DND-41 (cell line): ENCODE data around the gene PRRT4.

ENCODE experiments used
- ATAC-seq: fragments of 200-7000 bp; cut with Tn5 transposase; 3 replicates; pipeline ENCODE4 v1.9.1; 2021; ENCODE audit warnings: low read depth; ENCODE audit not compliant: insufficient read depth
- DNase-seq: peaks from one replicate; pipeline ENCODE4 v3.0.0-alpha.2; 2020
- H2AFZ ChIP-seq: 2 replicates; pipeline ENCODE4 v1.6.0; 2012; ENCODE audit warnings: low read depth, low read length
- H3K27ac ChIP-seq: 2 replicates; pipeline ENCODE4 v1.5.1; 2012; ENCODE audit warnings: low read length, inconsistent platforms
- H3K27me3 ChIP-seq: fragments of 200-600 bp; sonication (generic); 2 replicates; pipeline ENCODE4 v1.6.0; 2012; ENCODE audit warnings: low read length, mild to moderate bottlenecking, inconsistent platforms; ENCODE audit not compliant: insufficient read depth, poor library complexity
- H3K36me3 ChIP-seq: 2 replicates; pipeline ENCODE4 v1.5.1; 2012; ENCODE audit warnings: low read length, inconsistent platforms; ENCODE audit not compliant: insufficient read depth
- H3K4me1 ChIP-seq: 2 replicates; pipeline ENCODE4 v1.5.1; 2012; ENCODE audit warnings: mild to moderate bottlenecking, low read length; ENCODE audit not compliant: insufficient read depth
- H3K4me2 ChIP-seq: 2 replicates; pipeline ENCODE4 v1.6.0; 2012; ENCODE audit warnings: mild to moderate bottlenecking, moderate library complexity, low read length, inconsistent platforms; ENCODE audit not compliant: insufficient read depth
- H3K4me3 ChIP-seq, 2 experiments: fragments of 200-600 bp in 1 of 2; shearing (Covaris generic) in 1 of 2; 2 replicates each; pipeline ENCODE4 v1.5.1; 2012 to 2016; ENCODE audit warnings: inconsistent platforms in 2 of 2, low read length in 2 of 2, mild to moderate bottlenecking in 2 of 2, low read depth in 1 of 2, moderate library complexity in 1 of 2
- H3K79me2 ChIP-seq: 2 replicates; pipeline ENCODE4 v1.6.0; 2012; ENCODE audit warnings: low read length, inconsistent platforms; ENCODE audit not compliant: insufficient read depth
- H3K9ac ChIP-seq: 2 replicates; pipeline ENCODE4 v1.6.0; 2012; ENCODE audit warnings: low read depth, mild to moderate bottlenecking, inconsistent platforms, low read length, moderate library complexity
- H3K9me3 ChIP-seq: 2 replicates; pipeline ENCODE4 v1.5.1; 2012; ENCODE audit warnings: low read length, moderate library complexity, mild to moderate bottlenecking, inconsistent platforms; ENCODE audit not compliant: insufficient read depth, severe bottlenecking
- H4K20me1 ChIP-seq: 2 replicates; pipeline ENCODE4 v1.6.0; 2012; ENCODE audit warnings: low read length; ENCODE audit not compliant: insufficient read depth
- EZH2 ChIP-seq: IDR thresholded peaks from 3 replicates; pipeline ENCODE4 v1.6.1; 2012; ENCODE audit warnings: borderline replicate concordance, low read depth, mild to moderate bottlenecking, moderate library complexity, low read length, inconsistent platforms; ENCODE audit not compliant: severe bottlenecking
- TF ChIP-seq, protein P1 (sequence below): IDR thresholded peaks from 2 replicates; pipeline ENCODE4 v1.5.1; 2012; ENCODE audit warnings: borderline replicate concordance, low read length, moderate library complexity, mild to moderate bottlenecking; ENCODE audit not compliant: poor library complexity, severe bottlenecking; ENCODE audit errors: extremely low read depth

The PRRT4 gene

DNA sequence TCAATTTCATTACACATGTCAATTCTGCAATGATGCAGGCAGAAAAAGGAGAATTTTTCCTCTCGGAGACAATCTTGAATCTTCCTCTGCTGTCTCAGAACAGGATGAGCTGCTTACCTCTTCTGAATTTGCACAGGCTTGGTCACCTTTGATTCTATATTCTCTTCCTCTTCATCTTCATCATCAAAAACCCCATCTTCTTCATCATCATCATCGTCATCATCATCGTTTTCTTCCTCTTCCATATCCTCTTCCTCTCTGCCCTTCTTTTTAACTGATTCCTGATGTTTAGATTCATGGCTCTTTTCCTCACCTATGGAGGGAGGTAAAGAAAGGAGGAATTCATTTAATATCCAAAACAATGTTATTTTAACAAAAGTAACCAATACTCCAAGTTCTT lies 25.8 kb downstream of the PRRT4 start:
- Histone ChIP-seq H3K4me1 (peaks cover 5% of the 10 kb centered on the region), H3K9ac (no peak overlapping the region), H3K27ac (no peak overlapping the region), H4K20me1 (peaks cover 9% of the 10 kb centered on the region), H3K79me2 (peaks cover 15% of the 10 kb centered on the region), H3K36me3 (peaks cover 93% of the 10 kb centered on the region), H2AFZ (no peak overlapping the region), H3K27me3 (no peaks in the 10 kb centered on the region), H3K4me2 (no peak overlapping the region), H3K9me3 (no peaks in the 10 kb centered on the region), H3K4me3 (no peak overlapping the region)
- ATAC-seq (no peak), DNase-seq (no peak)
- no peak for TF ChIP-seq EZH2
- TF ChIP-seq, protein P1, sequence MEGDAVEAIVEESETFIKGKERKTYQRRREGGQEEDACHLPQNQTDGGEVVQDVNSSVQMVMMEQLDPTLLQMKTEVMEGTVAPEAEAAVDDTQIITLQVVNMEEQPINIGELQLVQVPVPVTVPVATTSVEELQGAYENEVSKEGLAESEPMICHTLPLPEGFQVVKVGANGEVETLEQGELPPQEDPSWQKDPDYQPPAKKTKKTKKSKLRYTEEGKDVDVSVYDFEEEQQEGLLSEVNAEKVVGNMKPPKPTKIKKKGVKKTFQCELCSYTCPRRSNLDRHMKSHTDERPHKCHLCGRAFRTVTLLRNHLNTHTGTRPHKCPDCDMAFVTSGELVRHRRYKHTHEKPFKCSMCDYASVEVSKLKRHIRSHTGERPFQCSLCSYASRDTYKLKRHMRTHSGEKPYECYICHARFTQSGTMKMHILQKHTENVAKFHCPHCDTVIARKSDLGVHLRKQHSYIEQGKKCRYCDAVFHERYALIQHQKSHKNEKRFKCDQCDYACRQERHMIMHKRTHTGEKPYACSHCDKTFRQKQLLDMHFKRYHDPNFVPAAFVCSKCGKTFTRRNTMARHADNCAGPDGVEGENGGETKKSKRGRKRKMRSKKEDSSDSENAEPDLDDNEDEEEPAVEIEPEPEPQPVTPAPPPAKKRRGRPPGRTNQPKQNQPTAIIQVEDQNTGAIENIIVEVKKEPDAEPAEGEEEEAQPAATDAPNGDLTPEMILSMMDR: no peak

GRCh38 chr7:128324368-128324680 lies 37.2 kb downstream of the PRRT4 start:
- H3K9ac ChIP-seq: no peak overlapping the region
- ATAC-seq (no peak), DNase-seq (no peak)
- no peak overlapping the region for H2AFZ ChIP-seq
- no peaks in the 10 kb centered on the region for H3K9me3 ChIP-seq
- H3K79me2 ChIP-seq: no peaks in the 10 kb centered on the region
- H3K4me1 ChIP-seq: no peaks in the 10 kb centered on the region
- H3K27ac ChIP-seq: no peak overlapping the region
- no peaks in the 10 kb centered on the region for H3K27me3 ChIP-seq
- no peaks in the 10 kb centered on the region; the same call in 1 of the 2 replicates for H4K20me1 ChIP-seq
- peaks cover 91% of the 10 kb centered on the region for H3K36me3 ChIP-seq
- TF ChIP-seq, protein P1: no peak
- TF ChIP-seq EZH2: no peak
- H3K4me3 ChIP-seq: no peak overlapping the region
- no peak overlapping the region for H3K4me2 ChIP-seq

DNA sequence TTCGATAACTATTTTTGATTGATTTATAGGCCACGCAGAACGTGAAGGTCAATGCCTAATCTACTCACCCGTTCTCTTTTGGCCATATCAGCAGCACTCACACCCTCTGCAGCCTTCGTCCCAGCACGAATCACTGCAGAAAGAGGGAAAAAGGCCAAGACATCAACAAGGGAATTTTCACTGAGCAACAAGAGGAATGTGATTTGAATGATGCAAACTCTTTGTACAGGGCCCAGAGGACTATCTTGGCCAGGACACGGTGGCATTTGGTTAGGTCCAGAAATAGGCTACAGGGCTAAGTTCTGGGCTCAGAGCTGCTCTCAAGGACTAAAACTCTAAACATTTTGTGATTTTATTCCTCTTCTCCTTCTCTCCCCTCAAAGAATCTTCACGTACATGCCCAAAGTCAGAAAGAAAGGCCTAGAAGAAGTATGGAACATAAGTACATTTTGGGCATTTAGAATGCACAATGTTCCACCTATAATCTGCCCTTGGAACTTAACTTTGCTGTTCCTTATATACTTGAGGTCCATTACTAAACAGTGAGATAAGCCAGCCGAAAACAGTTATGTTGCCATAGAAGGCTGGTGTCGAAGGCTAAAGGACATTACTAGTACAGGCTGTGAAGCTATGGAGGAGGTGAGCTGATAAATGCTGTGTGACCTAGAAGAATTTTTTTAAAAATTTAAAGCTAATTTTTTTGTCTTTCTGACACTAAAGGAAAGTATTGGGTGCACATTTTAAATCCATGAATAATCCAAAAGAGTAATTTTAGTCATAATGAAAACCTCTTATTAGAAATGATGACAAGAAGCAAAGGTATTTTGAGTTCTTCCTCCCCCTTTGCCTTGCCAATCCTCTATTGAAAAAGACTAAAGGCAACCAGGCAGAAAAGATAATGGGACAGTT lies 37.8 kb downstream of the PRRT4 start:
- DNase-seq (no peak), ATAC-seq (no peak)
- H3K4me2 ChIP-seq: no peak overlapping the region
- H3K36me3 ChIP-seq: peaks cover 93% of the 10 kb centered on the region
- H4K20me1 ChIP-seq: no peaks in the 10 kb centered on the region; the same call in 1 of the 2 replicates
- H3K27me3 ChIP-seq: no peaks in the 10 kb centered on the region
- no peak overlapping the region for H2AFZ ChIP-seq
- H3K79me2 ChIP-seq: no peaks in the 10 kb centered on the region
- H3K4me3 ChIP-seq: no peak overlapping the region
- H3K9me3 ChIP-seq: no peaks in the 10 kb centered on the region
- no peak for TF ChIP-seq EZH2
- TF ChIP-seq, protein P1: no peak
- H3K4me1 ChIP-seq: no peaks in the 10 kb centered on the region
- H3K27ac ChIP-seq: no peak overlapping the region
- no peak overlapping the region for H3K9ac ChIP-seq
